Stimulated activated CD8-positive, alpha-beta memory T cell treated with anti-CD3 and anti-CD28 coated beads, Interleukin-12 subunit alpha, Interleukin-12 subunit beta, amount 100 ng/mL, for 24 hours (primary cell): ENCODE results near the gene TTC17.
"Not testable (repeated sequence)": the region's sequence is repeated elsewhere in the genome, so short reads cannot be mapped to it uniquely, and the experiment has no call there.

Source experiments
- DNase-seq: peaks from one replicate; pipeline ENCODE4 v3.0.0-alpha.2; 2020; ENCODE audit errors: extremely low read depth

The TTC17 gene

GRCh38 chr11:43358801-43359421 lies at the start of gene TTC17:
TTC17 (plus strand) TSS chr11:43358920; CDS start chr11:43358955, 35 bp downstream.
- peak; percentile 89 for DNase-seq

- peak; percentile 86 for DNase-seq
Observed at GRCh38 chr11:43311791-43312607, 46.7 kb upstream of the TTC17 start, which contains the start of gene API5. API5 (plus strand) TSS chr11:43311996; CDS start chr11:43312128, 132 bp downstream.

- DNase-seq = no peak
Observed at GRCh38 chr11:43315966-43316365, 42.8 kb upstream of the TTC17 start.

- no peak for DNase-seq
Observed at GRCh38 chr11:43316451-43316850, 42.3 kb upstream of the TTC17 start.

- DNase-seq = no peak
Observed at GRCh38 chr11:43327987-43328386, 30.7 kb upstream of the TTC17 start.

- no peak for DNase-seq
Observed at GRCh38 chr11:43328482-43328881, 30.2 kb upstream of the TTC17 start.

GRCh38 chr11:43341159-43341558 lies 17.6 kb upstream of the TTC17 start:
- DNase-seq = no peak

- not testable (repeated sequence) for DNase-seq
Observed at GRCh38 chr11:43351426-43351825, 7.3 kb upstream of the TTC17 start.

- no peak for DNase-seq
Observed at GRCh38 chr11:43354311-43354710, 4.4 kb upstream of the TTC17 start.

GRCh38 chr11:43356336-43356735 lies 2.4 kb upstream of the TTC17 start:
- no peak for DNase-seq

- no peak for DNase-seq
Observed at GRCh38 chr11:43358279-43358800, 380 bp upstream of the TTC17 start.

- no peak for DNase-seq
Observed at GRCh38 chr11:43359422-43359818, 700 bp downstream of the TTC17 start.

GRCh38 chr11:43360361-43361032 lies 1.8 kb downstream of the TTC17 start:
- DNase-seq = no peak

GRCh38 chr11:43366677-43367076 lies 8.0 kb downstream of the TTC17 start:
- DNase-seq = no peak

GRCh38 chr11:43367382-43368178 lies 8.9 kb downstream of the TTC17 start:
- no peak for DNase-seq

GRCh38 chr11:43376065-43376464 lies 17.3 kb downstream of the TTC17 start:
- DNase-seq = no peak

GRCh38 chr11:43376594-43376993 lies 17.9 kb downstream of the TTC17 start:
- no peak for DNase-seq

GRCh38 chr11:43377389-43377788 lies 18.7 kb downstream of the TTC17 start:
- no peak for DNase-seq

GRCh38 chr11:43378897-43379296 lies 20.2 kb downstream of the TTC17 start:
- DNase-seq = no peak

GRCh38 chr11:43381802-43382201 lies 23.1 kb downstream of the TTC17 start:
- DNase-seq = no peak

- DNase-seq = no peak
Observed at GRCh38 chr11:43382614-43383013, 23.9 kb downstream of the TTC17 start.

GRCh38 chr11:43384393-43384792 lies 25.7 kb downstream of the TTC17 start:
- DNase-seq = no peak
